Measurements from ENCODE around the gene HK2.

HK2 gene

GRCh38 chr2:74872389-74872836 lies 38.5 kb downstream of the HK2 start:
- Histone ChIP-seq H3K36me3 (replicated peaks; ENCODE audit: insufficient read depth, low read length) (no peaks in the 10 kb centered on the region), H3K27me3 (replicated peaks; ENCODE audit: insufficient read depth, low read length) (no peaks in the 10 kb centered on the region), H2AFZ (ENCODE audit: low read length) (no peak overlapping the region), H3K9ac (ENCODE audit: low read length) (no peak overlapping the region), H3K27ac (ENCODE audit: low read length) (no peak overlapping the region), H3K4me3 (ENCODE audit: low read length) (no peak overlapping the region), H4K20me1 (ENCODE audit: insufficient read depth, low read length) (no peaks in the 10 kb centered on the region), H3K4me1 (ENCODE audit: low read length) (no peaks in the 10 kb centered on the region), H3F3A (ENCODE audit: insufficient read depth, low read length) (no peaks in the 10 kb centered on the region), H3K9me3 (replicated peaks; ENCODE audit: insufficient read depth, low read length) (no peaks in the 10 kb centered on the region), H3K4me2 (ENCODE audit: low read depth, low read length) (no peak overlapping the region), H3K9me2 (replicated peaks; ENCODE audit: insufficient read depth, low read length) (no peaks in the 10 kb centered on the region), H3K79me2 (ENCODE audit: low read length) (peaks cover 14% of the 10 kb centered on the region; the same call in 1 of the 2 replicates)
- DNase-seq = no peak
- TF ChIP-seq CTCF (IDR thresholded peaks at IDR 0.05; ENCODE audit: low read length) (no peak), EZH2 (optimal IDR thresholded peaks at IDR 0.05; ENCODE audit: low read depth, low read length) (no peak), EZH2phosphoT487 (IDR thresholded peaks at IDR 0.05; ENCODE audit: low read length) (no peak)

- Histone ChIP-seq H3K4me3 (ENCODE audit: low read length) (no peak overlapping the region), H3K9ac (ENCODE audit: low read length) (no peak overlapping the region), H3K4me2 (ENCODE audit: low read depth, low read length) (no peak overlapping the region), H3K36me3 (replicated peaks; ENCODE audit: insufficient read depth, low read length) (no peaks in the 10 kb centered on the region), H3K9me3 (replicated peaks; ENCODE audit: insufficient read depth, low read length) (no peaks in the 10 kb centered on the region), H3K79me2 (ENCODE audit: low read length) (peaks cover 10% of the 10 kb centered on the region; the same call in 1 of the 2 replicates), H3K27me3 (replicated peaks; ENCODE audit: insufficient read depth, low read length) (no peaks in the 10 kb centered on the region), H3K9me2 (replicated peaks; ENCODE audit: insufficient read depth, low read length) (no peaks in the 10 kb centered on the region), H4K20me1 (ENCODE audit: insufficient read depth, low read length) (no peaks in the 10 kb centered on the region), H2AFZ (ENCODE audit: low read length) (no peak overlapping the region), H3K27ac (ENCODE audit: low read length) (no peak overlapping the region), H3K4me1 (ENCODE audit: low read length) (no peaks in the 10 kb centered on the region), H3F3A (ENCODE audit: insufficient read depth, low read length) (no peaks in the 10 kb centered on the region)
- TF ChIP-seq CTCF (IDR thresholded peaks at IDR 0.05; ENCODE audit: low read length) (no peak), EZH2 (optimal IDR thresholded peaks at IDR 0.05; ENCODE audit: low read depth, low read length) (no peak), EZH2phosphoT487 (IDR thresholded peaks at IDR 0.05; ENCODE audit: low read length) (no peak)
- DNase-seq = no peak
Measured at GRCh38 chr2:74873012-74873665, 39.2 kb downstream of the HK2 start.

- Histone ChIP-seq H3K9me2 (replicated peaks; ENCODE audit: insufficient read depth, low read length) (no peaks in the 10 kb centered on the region), H4K20me1 (ENCODE audit: insufficient read depth, low read length) (no peaks in the 10 kb centered on the region), H3K27ac (ENCODE audit: low read length) (no peak overlapping the region), H3K36me3 (replicated peaks; ENCODE audit: insufficient read depth, low read length) (no peaks in the 10 kb centered on the region), H3F3A (ENCODE audit: insufficient read depth, low read length) (no peaks in the 10 kb centered on the region), H3K4me1 (ENCODE audit: low read length) (no peaks in the 10 kb centered on the region), H3K27me3 (replicated peaks; ENCODE audit: insufficient read depth, low read length) (no peaks in the 10 kb centered on the region), H3K4me3 (ENCODE audit: low read length) (no peak overlapping the region), H2AFZ (ENCODE audit: low read length) (no peak overlapping the region), H3K79me2 (ENCODE audit: low read length) (peaks cover 10% of the 10 kb centered on the region; the same call in 1 of the 2 replicates), H3K9me3 (replicated peaks; ENCODE audit: insufficient read depth, low read length) (no peaks in the 10 kb centered on the region), H3K9ac (ENCODE audit: low read length) (no peak overlapping the region), H3K4me2 (ENCODE audit: low read depth, low read length) (no peak overlapping the region)
- TF ChIP-seq CTCF (IDR thresholded peaks at IDR 0.05; ENCODE audit: low read length) = no peak
- no peak for TF ChIP-seq EZH2phosphoT487 (IDR thresholded peaks at IDR 0.05; ENCODE audit: low read length)
- TF ChIP-seq EZH2 (optimal IDR thresholded peaks at IDR 0.05; ENCODE audit: low read depth, low read length) = no peak
- no peak for DNase-seq
Measured at GRCh38 chr2:74873678-74874640, 40.0 kb downstream of the HK2 start.

Data from MM.1S (cell line).